K562 (cell line): Measurements from ENCODE around the gene RASGRP4. TPM values are rescaled to one million over a fixed set of nuclear protein-coding genes. Genes with fewer than 3 reads are reported as not detected.
A peak's percentile ranks its signal among the peaks of the same experiment; 100 is the strongest.

Experiments used
- BACH1 ChIP-seq: fragments of 200-800 bp; sonication (Bioruptor generic); IDR thresholded peaks from 2 replicates; pipeline ENCODE4 v1.6.1; 2016; ENCODE audit warnings: missing genetic modification characterization, missing compliant biosample characterization
- KDM2B ChIP-seq: fragments of 250-450 bp; sonication (Bioruptor Pico); IDR thresholded peaks from 2 replicates; pipeline ENCODE4 v1.8.0; 2021; ENCODE audit warnings: mild to moderate bottlenecking, moderate library complexity
- MAZ ChIP-seq, 2 experiments: fragments of 450-650 bp in 1 of 2; sonication (generic) in 1 of 2; formaldehyde crosslinking; IDR thresholded peaks in 1 of 2; conservative IDR thresholded peaks in 1 of 2; 2 replicates each; pipeline versions ENCODE4 v1.4.0 to v1.5.0; 2020; ENCODE audit warnings: mild to moderate bottlenecking in 1 of 2, missing genetic modification reagents in 1 of 2
- NRF1 ChIP-seq, 2 experiments: fragments of 450-650 bp; IDR thresholded peaks in 1 of 2; conservative IDR thresholded peaks in 1 of 2; 2 replicates each; pipeline ENCODE4 v1.6.1; 2014; ENCODE audit warnings: mild to moderate bottlenecking in 2 of 2
- SMARCE1 ChIP-seq: fragments of 450-650 bp; IDR thresholded peaks from 2 replicates; pipeline ENCODE4 v1.7.1; 2016; ENCODE audit warnings: mild to moderate bottlenecking
- SRSF7 ChIP-seq: fragments of 200-400 bp; formaldehyde crosslinking; optimal IDR thresholded peaks from 2 replicates; pipeline ENCODE3; 2017; ENCODE audit warnings: mild to moderate bottlenecking, low read depth, low read length
- TAF1 ChIP-seq: IDR thresholded peaks from 2 replicates; pipeline ENCODE4 v1.6.1; 2011; ENCODE audit warnings: mild to moderate bottlenecking, low read length, moderate library complexity; ENCODE audit not compliant: insufficient read depth, control insufficient read depth, severe bottlenecking; ENCODE audit errors: extremely low read depth
- ZBTB1 ChIP-seq: sonication (generic); formaldehyde crosslinking; IDR thresholded peaks from 2 replicates; pipeline ENCODE4 v1.8.1; 2023; ENCODE audit warnings: missing genetic modification reagents, low read depth, mild to moderate bottlenecking, borderline replicate concordance
- ZFPM2 ChIP-seq: fragments of 250-450 bp; sonication (Bioruptor Pico); IDR thresholded peaks from 2 replicates; pipeline ENCODE4 v1.5.1; 2022; ENCODE audit warnings: mild to moderate bottlenecking
- polyA plus RNA-seq, 8 experiments: library from polyadenylated mRNA; depleted of rRNA in 4 of 8; stranded (reverse) in 5 of 8; unstranded in 3 of 8; fragments of >200 nt; fragmentation: Nextera tagmentation in 2 of 8; fragmentation: Illumina TruSeq in 1 of 8; extraction: Ambion mirVana in 2 of 8; extraction: Trizol in 1 of 8; gene quantifications; 2 replicates each; pipeline versions ENCODE4 v1.2.1 to v1.2.3, GENCODE V29; 2011 to 2014; ENCODE audit warnings: inconsistent platforms in 1 of 8, missing spikeins in 1 of 8
- total RNA-seq, 7 experiments: library from RNA; depleted of rRNA in 6 of 7; stranded (reverse); fragments of >200 nt in 6 of 7; fragmentation: Illumina TruSeq in 2 of 7; extraction: Trizol in 2 of 7; gene quantifications; 2 replicates each; pipeline versions ENCODE4 v1.2.1 to v1.2.3, GENCODE V29; 2011 to 2021; ENCODE audit warnings: low replicate concordance in 1 of 7
- TF ChIP-seq, protein P1 (sequence below): sonication (generic); formaldehyde crosslinking; IDR thresholded peaks from 2 replicates; pipeline ENCODE4 v1.8.0; 2023; ENCODE audit warnings: mild to moderate bottlenecking, missing genetic modification reagents

Gene RASGRP4
- total and polyA plus RNA-seq, 9 of the 15 experiments (the other 6 are each of a cell fraction or from before 2014, with no cell fraction given): 0.39 to 4.6 (median 3.8) TPM

DNA sequence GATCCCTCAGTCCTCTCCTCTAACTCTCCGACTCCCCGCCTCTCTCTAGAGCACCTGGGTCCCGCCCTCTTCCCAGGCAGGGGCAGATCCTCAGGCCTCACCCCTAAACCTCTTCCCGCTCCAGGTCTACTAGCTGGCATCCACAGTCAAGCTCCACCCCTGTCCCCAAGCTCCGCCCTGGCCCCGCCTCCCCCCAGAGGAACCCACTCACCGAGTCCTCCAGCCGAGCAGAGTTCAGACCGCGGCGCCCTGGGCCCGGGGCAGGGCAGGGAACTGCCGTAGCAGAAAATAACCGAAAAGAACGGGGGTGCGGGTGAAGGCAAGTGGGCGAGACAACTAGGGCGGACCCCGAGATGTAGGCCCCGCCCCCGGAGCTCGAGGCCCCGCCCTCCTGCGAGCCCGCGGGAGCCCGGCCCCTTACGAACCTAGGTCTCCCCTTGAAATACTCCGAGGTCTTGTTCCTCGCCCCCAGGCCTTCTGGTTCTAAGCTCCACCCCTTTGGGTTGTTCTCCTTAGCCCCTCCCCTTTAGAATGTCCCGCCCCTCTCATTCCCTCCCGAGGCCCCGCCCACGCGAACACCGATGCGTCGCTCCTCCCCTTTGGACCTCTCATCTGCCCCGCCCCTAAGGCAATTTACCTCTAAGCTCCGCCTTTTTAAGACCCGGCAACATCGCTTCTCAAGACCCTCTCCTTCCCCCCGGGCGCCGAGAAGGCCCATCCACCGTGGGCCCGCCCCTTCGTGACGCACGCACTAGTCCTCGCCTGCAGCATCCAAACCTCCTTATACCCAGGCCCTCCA lies 38.3 kb downstream of the RASGRP4 start, which contains the start of gene GGN (continued):
- TF ChIP-seq ZFPM2 (CRISPR knock-in tag) (no peak), BACH1 (tag) (no peak), SRSF7 (no peak), KDM2B (CRISPR knock-in tag) (no peak), NRF1 (conservative IDR thresholded peaks at IDR 0.05 in 1 of 2, IDR thresholded peaks at IDR 0.05 in 1 of 2) (peak in 1 of 2 experiments; percentile 23; a peak in 1 of 4 replicates), ZBTB1 (CRISPR knock-in tag) (no peak), SMARCE1 (no peak), TAF1 (no peak), MAZ (CRISPR knock-in tag; conservative IDR thresholded peaks at IDR 0.05 in 1 of 2, IDR thresholded peaks at IDR 0.05 in 1 of 2) (peak in 1 of 2 experiments; percentile 71; a peak in 1 of 4 replicates)
- TF ChIP-seq, protein P1, sequence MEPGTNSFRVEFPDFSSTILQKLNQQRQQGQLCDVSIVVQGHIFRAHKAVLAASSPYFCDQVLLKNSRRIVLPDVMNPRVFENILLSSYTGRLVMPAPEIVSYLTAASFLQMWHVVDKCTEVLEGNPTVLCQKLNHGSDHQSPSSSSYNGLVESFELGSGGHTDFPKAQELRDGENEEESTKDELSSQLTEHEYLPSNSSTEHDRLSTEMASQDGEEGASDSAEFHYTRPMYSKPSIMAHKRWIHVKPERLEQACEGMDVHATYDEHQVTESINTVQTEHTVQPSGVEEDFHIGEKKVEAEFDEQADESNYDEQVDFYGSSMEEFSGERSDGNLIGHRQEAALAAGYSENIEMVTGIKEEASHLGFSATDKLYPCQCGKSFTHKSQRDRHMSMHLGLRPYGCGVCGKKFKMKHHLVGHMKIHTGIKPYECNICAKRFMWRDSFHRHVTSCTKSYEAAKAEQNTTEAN: no peak
